H1 (cell line): ENCODE measurements around the gene LAMC1. TPM values are rescaled to one million over a fixed set of nuclear protein-coding genes. Genes with fewer than 3 reads are reported as not detected.

ENCODE experiments used
- ASH2L ChIP-seq: fragments of 200-600, 300-600 bp; sonication (generic); IDR thresholded peaks from one replicate; pipeline ENCODE4 v1.7.1; 2017; ENCODE audit warnings: low read length
- BCL11A ChIP-seq, 2 experiments: IDR thresholded peaks; one replicate each; pipeline ENCODE4 v1.6.1; 2011; ENCODE audit warnings: low read depth in 2 of 2, low read length in 2 of 2, mild to moderate bottlenecking in 2 of 2
- GTF2F1 ChIP-seq: IDR thresholded peaks from 2 replicates; pipeline ENCODE4 v1.6.1; 2012; ENCODE audit warnings: low read depth, low read length, improper control_type of control experiment, borderline replicate concordance
- NANOG ChIP-seq: IDR thresholded peaks from 2 replicates; pipeline ENCODE4 v1.6.1; 2011; ENCODE audit warnings: low read length, low read depth, mild to moderate bottlenecking, inconsistent platforms; ENCODE audit not compliant: insufficient read depth, poor library complexity, severe bottlenecking
- SRF ChIP-seq: IDR thresholded peaks from 2 replicates; pipeline ENCODE4 v1.6.1; 2011; ENCODE audit warnings: mild to moderate bottlenecking, low read depth, low read length, moderate library complexity
- YY1 ChIP-seq: IDR thresholded peaks from 2 replicates; pipeline ENCODE4 v1.6.1; 2011; ENCODE audit warnings: low read depth, mild to moderate bottlenecking, low read length
- polyA plus RNA-seq, 7 experiments: library from polyadenylated mRNA; depleted of rRNA in 3 of 7; stranded (reverse) in 5 of 7; unstranded in 2 of 7; fragments of >200 nt in 5 of 7; fragments of 200-250 nt in 2 of 7; gene quantifications; 1 replicate in 5 of 7; 2 replicates in 1 of 7; 4 replicates in 1 of 7; pipeline versions ENCODE4 v1.2.1 to v1.2.3, GENCODE V29; 2011 to 2013; ENCODE audit warnings: missing spikeins in 2 of 7, mixed read lengths in 2 of 7
- total RNA-seq: library from RNA; stranded (reverse); fragmentation: NEBNext Ultra II Directional; extraction: Animal tissue kit (Norgen Biotek cat#: 25700); gene quantifications from 2 replicates; pipeline ENCODE4 v1.2.1, GENCODE V29; 2021
- TF ChIP-seq, protein P1 (sequence below), 3 experiments: IDR thresholded peaks; 1 replicate in 2 of 3; 2 replicates in 1 of 3; pipeline versions ENCODE4 v1.5.1 to v1.6.1; 2011; ENCODE audit warnings: low read length in 3 of 3, mild to moderate bottlenecking in 3 of 3, inconsistent platforms in 2 of 3, low read depth in 1 of 3, moderate library complexity in 1 of 3; ENCODE audit not compliant: insufficient read depth in 1 of 3; ENCODE audit errors: control extremely low read depth in 1 of 3
- TF ChIP-seq, protein P2 (sequence below): fragments of 300-600 bp; sonication (generic); IDR thresholded peaks from 2 replicates; pipeline ENCODE4 v1.7.1; 2012; ENCODE audit warnings: low read length, moderate library complexity, mild to moderate bottlenecking, inconsistent platforms; ENCODE audit not compliant: insufficient replicate concordance

Gene LAMC1
- total and polyA plus RNA-seq, 2 of the 8 experiments (the other 6 are each of a cell fraction or from before 2014, with no cell fraction given) = 47.6 to 90.3 TPM

DNA sequence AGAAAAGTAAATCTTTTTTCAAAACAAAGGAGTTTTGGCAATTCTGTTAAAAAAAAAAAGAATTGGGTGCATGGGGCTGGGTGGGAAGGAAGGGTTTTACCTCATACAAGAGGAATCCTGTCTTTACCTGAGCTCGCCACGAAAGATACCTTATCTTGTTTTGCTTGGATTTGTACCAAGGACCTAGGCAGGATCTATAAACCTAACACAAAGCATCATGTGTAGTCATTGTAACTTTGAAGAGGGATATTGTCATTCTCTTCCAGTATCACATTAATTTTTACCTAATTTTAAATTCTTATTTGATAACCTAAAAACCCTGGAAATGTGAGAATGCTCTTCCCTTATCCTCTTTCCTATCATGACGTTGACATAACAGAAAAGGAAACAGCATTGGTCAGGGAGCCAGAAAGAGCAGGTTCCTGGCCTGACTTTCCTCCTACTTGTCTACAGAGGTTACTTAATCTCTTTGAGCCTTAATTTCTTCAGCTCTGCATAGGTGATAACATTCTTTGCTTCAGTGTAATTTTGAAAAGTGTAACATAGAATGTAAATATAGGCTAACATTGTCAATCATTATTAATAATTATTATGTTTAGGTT lies 4.0 kb upstream of the LAMC1 start (continued):
- TF ChIP-seq, protein P1, sequence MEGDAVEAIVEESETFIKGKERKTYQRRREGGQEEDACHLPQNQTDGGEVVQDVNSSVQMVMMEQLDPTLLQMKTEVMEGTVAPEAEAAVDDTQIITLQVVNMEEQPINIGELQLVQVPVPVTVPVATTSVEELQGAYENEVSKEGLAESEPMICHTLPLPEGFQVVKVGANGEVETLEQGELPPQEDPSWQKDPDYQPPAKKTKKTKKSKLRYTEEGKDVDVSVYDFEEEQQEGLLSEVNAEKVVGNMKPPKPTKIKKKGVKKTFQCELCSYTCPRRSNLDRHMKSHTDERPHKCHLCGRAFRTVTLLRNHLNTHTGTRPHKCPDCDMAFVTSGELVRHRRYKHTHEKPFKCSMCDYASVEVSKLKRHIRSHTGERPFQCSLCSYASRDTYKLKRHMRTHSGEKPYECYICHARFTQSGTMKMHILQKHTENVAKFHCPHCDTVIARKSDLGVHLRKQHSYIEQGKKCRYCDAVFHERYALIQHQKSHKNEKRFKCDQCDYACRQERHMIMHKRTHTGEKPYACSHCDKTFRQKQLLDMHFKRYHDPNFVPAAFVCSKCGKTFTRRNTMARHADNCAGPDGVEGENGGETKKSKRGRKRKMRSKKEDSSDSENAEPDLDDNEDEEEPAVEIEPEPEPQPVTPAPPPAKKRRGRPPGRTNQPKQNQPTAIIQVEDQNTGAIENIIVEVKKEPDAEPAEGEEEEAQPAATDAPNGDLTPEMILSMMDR (IDR thresholded peaks at IDR 0.05; ENCODE audit: control extremely low read depth in 1 of 3, insufficient read depth in 1 of 3, low read depth in 1 of 3, low read length in 3 of 3) = no peak
- TF ChIP-seq BCL11A (IDR thresholded peaks at IDR 0.05; ENCODE audit: low read depth in 2 of 2, low read length in 2 of 2) = no peak
- no peak for TF ChIP-seq NANOG
- no peak for TF ChIP-seq GTF2F1
- TF ChIP-seq ASH2L = no peak
- TF ChIP-seq, protein P2, sequence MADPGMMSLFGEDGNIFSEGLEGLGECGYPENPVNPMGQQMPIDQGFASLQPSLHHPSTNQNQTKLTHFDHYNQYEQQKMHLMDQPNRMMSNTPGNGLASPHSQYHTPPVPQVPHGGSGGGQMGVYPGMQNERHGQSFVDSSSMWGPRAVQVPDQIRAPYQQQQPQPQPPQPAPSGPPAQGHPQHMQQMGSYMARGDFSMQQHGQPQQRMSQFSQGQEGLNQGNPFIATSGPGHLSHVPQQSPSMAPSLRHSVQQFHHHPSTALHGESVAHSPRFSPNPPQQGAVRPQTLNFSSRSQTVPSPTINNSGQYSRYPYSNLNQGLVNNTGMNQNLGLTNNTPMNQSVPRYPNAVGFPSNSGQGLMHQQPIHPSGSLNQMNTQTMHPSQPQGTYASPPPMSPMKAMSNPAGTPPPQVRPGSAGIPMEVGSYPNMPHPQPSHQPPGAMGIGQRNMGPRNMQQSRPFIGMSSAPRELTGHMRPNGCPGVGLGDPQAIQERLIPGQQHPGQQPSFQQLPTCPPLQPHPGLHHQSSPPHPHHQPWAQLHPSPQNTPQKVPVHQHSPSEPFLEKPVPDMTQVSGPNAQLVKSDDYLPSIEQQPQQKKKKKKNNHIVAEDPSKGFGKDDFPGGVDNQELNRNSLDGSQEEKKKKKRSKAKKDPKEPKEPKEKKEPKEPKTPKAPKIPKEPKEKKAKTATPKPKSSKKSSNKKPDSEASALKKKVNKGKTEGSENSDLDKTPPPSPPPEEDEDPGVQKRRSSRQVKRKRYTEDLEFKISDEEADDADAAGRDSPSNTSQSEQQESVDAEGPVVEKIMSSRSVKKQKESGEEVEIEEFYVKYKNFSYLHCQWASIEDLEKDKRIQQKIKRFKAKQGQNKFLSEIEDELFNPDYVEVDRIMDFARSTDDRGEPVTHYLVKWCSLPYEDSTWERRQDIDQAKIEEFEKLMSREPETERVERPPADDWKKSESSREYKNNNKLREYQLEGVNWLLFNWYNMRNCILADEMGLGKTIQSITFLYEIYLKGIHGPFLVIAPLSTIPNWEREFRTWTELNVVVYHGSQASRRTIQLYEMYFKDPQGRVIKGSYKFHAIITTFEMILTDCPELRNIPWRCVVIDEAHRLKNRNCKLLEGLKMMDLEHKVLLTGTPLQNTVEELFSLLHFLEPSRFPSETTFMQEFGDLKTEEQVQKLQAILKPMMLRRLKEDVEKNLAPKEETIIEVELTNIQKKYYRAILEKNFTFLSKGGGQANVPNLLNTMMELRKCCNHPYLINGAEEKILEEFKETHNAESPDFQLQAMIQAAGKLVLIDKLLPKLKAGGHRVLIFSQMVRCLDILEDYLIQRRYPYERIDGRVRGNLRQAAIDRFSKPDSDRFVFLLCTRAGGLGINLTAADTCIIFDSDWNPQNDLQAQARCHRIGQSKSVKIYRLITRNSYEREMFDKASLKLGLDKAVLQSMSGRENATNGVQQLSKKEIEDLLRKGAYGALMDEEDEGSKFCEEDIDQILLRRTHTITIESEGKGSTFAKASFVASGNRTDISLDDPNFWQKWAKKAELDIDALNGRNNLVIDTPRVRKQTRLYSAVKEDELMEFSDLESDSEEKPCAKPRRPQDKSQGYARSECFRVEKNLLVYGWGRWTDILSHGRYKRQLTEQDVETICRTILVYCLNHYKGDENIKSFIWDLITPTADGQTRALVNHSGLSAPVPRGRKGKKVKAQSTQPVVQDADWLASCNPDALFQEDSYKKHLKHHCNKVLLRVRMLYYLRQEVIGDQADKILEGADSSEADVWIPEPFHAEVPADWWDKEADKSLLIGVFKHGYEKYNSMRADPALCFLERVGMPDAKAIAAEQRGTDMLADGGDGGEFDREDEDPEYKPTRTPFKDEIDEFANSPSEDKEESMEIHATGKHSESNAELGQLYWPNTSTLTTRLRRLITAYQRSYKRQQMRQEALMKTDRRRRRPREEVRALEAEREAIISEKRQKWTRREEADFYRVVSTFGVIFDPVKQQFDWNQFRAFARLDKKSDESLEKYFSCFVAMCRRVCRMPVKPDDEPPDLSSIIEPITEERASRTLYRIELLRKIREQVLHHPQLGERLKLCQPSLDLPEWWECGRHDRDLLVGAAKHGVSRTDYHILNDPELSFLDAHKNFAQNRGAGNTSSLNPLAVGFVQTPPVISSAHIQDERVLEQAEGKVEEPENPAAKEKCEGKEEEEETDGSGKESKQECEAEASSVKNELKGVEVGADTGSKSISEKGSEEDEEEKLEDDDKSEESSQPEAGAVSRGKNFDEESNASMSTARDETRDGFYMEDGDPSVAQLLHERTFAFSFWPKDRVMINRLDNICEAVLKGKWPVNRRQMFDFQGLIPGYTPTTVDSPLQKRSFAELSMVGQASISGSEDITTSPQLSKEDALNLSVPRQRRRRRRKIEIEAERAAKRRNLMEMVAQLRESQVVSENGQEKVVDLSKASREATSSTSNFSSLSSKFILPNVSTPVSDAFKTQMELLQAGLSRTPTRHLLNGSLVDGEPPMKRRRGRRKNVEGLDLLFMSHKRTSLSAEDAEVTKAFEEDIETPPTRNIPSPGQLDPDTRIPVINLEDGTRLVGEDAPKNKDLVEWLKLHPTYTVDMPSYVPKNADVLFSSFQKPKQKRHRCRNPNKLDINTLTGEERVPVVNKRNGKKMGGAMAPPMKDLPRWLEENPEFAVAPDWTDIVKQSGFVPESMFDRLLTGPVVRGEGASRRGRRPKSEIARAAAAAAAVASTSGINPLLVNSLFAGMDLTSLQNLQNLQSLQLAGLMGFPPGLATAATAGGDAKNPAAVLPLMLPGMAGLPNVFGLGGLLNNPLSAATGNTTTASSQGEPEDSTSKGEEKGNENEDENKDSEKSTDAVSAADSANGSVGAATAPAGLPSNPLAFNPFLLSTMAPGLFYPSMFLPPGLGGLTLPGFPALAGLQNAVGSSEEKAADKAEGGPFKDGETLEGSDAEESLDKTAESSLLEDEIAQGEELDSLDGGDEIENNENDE = no peak
- no peak for TF ChIP-seq SRF
- TF ChIP-seq YY1 = no peak
